Suprapubic skin (tissue), 3 donors: Measurements from ENCODE around the gene KRT34.
"Not testable (repeated sequence)": the region's sequence is repeated elsewhere in the genome, so short reads cannot be mapped to it uniquely, and the experiment has no call there.

ENCODE experiments used
- CTCF ChIP-seq, 2 donors: fragments of 200-600 bp in 1 of 2; fragments of 450-650 bp in 1 of 2; sonication (generic) in 1 of 2; IDR thresholded peaks; one replicate each; pipeline ENCODE4 v1.5.1; 2016 to 2019; ENCODE audit warnings: antibody characterized with exemption in 2 of 2, mild to moderate bottlenecking in 1 of 2, moderate library complexity in 1 of 2
- POLR2AphosphoS5 ChIP-seq, 3 donors: sonication (generic); formaldehyde crosslinking; IDR thresholded peaks; one replicate each; pipeline ENCODE4 v1.6.1; 2017; ENCODE audit warnings: antibody characterized with exemption in 3 of 3

DNA sequence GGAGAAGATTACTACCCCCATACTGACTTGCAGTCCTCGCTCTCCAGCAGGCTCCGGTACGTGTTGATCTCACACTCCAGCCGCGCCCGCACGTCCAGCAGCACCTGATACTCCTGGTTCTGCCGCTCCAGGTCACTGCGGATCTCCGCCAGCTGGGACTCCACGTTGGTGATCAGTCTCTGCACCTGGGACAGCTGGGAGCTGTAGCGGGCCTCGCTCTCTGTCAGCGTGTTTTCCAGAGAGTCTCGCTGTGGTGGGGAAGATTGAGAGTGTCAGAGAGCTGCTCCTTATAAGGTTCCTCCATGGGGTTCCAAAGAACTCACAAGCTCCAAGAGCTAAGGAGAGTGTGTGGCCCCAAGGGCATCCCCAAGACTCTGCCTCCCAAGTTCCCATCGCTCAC lies 35.7 kb downstream of the KRT34 start:
- not testable (repeated sequence) for TF ChIP-seq POLR2AphosphoS5, CTCF (IDR thresholded peaks at IDR 0.05)
